Caco-2 (cell line): ENCODE data around the gene GALT. TPM values are rescaled to one million over a fixed set of nuclear protein-coding genes. Genes with fewer than 3 reads are reported as not detected.

Experiments
- BruUV-seq: library from RNA; stranded (reverse); fragments of 400-500 nt; replicated peaks from 2 replicates; lab custom pipeline; 2021; lab: Mats Ljungman, UMichigan
- CTCF ChIA-PET: fragments of 300-600 bp; sonication (Branson Sonifier 250); formaldehyde crosslinking; loops from one replicate; lab custom pipeline; 2022; ENCODE audit warnings: antibody characterized with exemption; lab: Charles Lee
- POLR2A ChIA-PET: fragments of 300-600 bp; sonication (Branson Sonifier 250); formaldehyde crosslinking; loops from one replicate; lab custom pipeline; 2022; ENCODE audit warnings: antibody characterized with exemption; lab: Charles Lee
- DNase-seq, 2 experiments: peaks; one replicate each; pipeline versions ENCODE4 v3.0.0 to v3.0.0-alpha.2; 2020 to 2022
- H3K27me3 ChIP-seq: replicated peaks from 2 replicates; pipeline ENCODE4 v1.6.0; 2011; ENCODE audit warnings: low read length; ENCODE audit not compliant: control insufficient read depth, insufficient read depth
- H3K36me3 ChIP-seq: 2 replicates; pipeline ENCODE4 v1.5.1; 2011; ENCODE audit warnings: low read length; ENCODE audit not compliant: control insufficient read depth, insufficient read depth
- H3K4me1 ChIP-seq: fragments of 250-450 bp; sonication (Bioruptor Pico); 2 replicates; pipeline ENCODE4 v1.5.1; 2020; ENCODE audit warnings: mild to moderate bottlenecking
- H3K4me3 ChIP-seq: 2 replicates; pipeline ENCODE4 v1.5.1; 2011; ENCODE audit warnings: low read depth, mild to moderate bottlenecking, control low read depth, low read length
- H3K9me3 ChIP-seq: fragments of 250-450 bp; sonication (Bioruptor Pico); 2 replicates; pipeline ENCODE4 v1.5.1; 2020; ENCODE audit warnings: mild to moderate bottlenecking, moderate library complexity
- H3K27ac Mint-ChIP-seq: one replicate; pipeline ENCODE4 v1.8.0; 2022; ENCODE audit warnings: mixed read lengths; ENCODE audit not compliant: unreplicated experiment
- H3K27me3 Mint-ChIP-seq: one replicate; pipeline ENCODE4 v1.8.0; 2022; ENCODE audit warnings: mixed read lengths; ENCODE audit not compliant: insufficient read depth, unreplicated experiment
- H3K36me3 Mint-ChIP-seq: one replicate; pipeline ENCODE4 v1.8.0; 2022; ENCODE audit warnings: mild to moderate bottlenecking, mixed read lengths; ENCODE audit not compliant: insufficient read depth, unreplicated experiment
- H3K4me1 Mint-ChIP-seq: one replicate; pipeline ENCODE4 v1.8.0; 2022; ENCODE audit warnings: low read depth, mixed read lengths; ENCODE audit not compliant: unreplicated experiment
- H3K4me3 Mint-ChIP-seq: one replicate; pipeline ENCODE4 v1.8.0; 2022; ENCODE audit warnings: mild to moderate bottlenecking, moderate library complexity, mixed read lengths; ENCODE audit not compliant: unreplicated experiment
- H3K9me3 Mint-ChIP-seq: one replicate; pipeline ENCODE4 v1.8.0; 2022; ENCODE audit warnings: mixed read lengths; ENCODE audit not compliant: unreplicated experiment
- CTCF ChIP-seq, 2 experiments: fragments of 200-600 bp in 1 of 2; IDR thresholded peaks; 1 replicate in 1 of 2; 2 replicates in 1 of 2; pipeline versions ENCODE4 v1.5.1 to v1.8.0; 2011 to 2022; ENCODE audit warnings: antibody characterized with exemption in 1 of 2, control low read depth in 1 of 2, inconsistent platforms in 1 of 2, low read depth in 1 of 2, low read length in 1 of 2, mild to moderate bottlenecking in 1 of 2, moderate library complexity in 1 of 2; ENCODE audit not compliant: insufficient read depth in 1 of 2, severe bottlenecking in 1 of 2, unreplicated experiment in 1 of 2
- intact Hi-C: fragments of 100-400 bp; cut with micrococcal nuclease; formaldehyde crosslinking; loops from one replicate; pipeline ENCODE4 v1.10.0; 2022; ENCODE audit not compliant: unreplicated experiment
- total RNA-seq: library from RNA; stranded (reverse); gene quantifications from 2 replicates; pipeline ENCODE4 v1.2.3, GENCODE V29; 2022

The GALT gene
- total RNA-seq, 1 experiment from 2014 or later: 50.1 TPM

GRCh38 chr9:34635556-34635955 lies 10.9 kb upstream of the GALT start:
- no peak for TF ChIP-seq CTCF (IDR thresholded peaks at IDR 0.05; ENCODE audit: insufficient read depth in 1 of 2, low read depth in 1 of 2, low read length in 1 of 2, severe bottlenecking in 1 of 2, unreplicated experiment in 1 of 2)
- no TSS peak for BruUV-seq
- Histone ChIP-seq H3K4me3 (no peak overlapping the region), H3K9me3 (no peaks in the 10 kb centered on the region), H3K36me3 (peaks cover 1% of the 10 kb centered on the region; the same call in 1 of the 2 replicates), H3K27me3 (no peaks in the 10 kb centered on the region), H3K4me1 (peaks cover 3% of the 10 kb centered on the region)
- peaks cover 3% of the 10 kb centered on the region for H3K4me1 Mint-ChIP-seq
- H3K4me3 Mint-ChIP-seq: peak overlapping the region; percentile 46
- DNase-seq: no peak
- intact Hi-C loops: no loop called here
- no peaks in the 10 kb centered on the region for H3K27me3 Mint-ChIP-seq
- ChIA-PET POLR2A (interaction anchor here (0.6 kb wide), 1 partner anchor 1556 kb away, joined by 3 read pairs; no protein-coding TSS in a partner anchor), CTCF (interaction anchor here (0.6 kb wide), 2 partner anchors 184 to 243 kb away, joined by 3 read pairs; no protein-coding TSS in a partner anchor)
- no peak overlapping the region for H3K27ac Mint-ChIP-seq
- no peaks in the 10 kb centered on the region for H3K9me3 Mint-ChIP-seq
- peaks cover 10% of the 10 kb centered on the region for H3K36me3 Mint-ChIP-seq

GRCh38 chr9:34636791-34637355 lies 9.6 kb upstream of the GALT start:
- Mint-ChIP-seq H3K27ac (peak overlapping the region; percentile 64), H3K4me3 (peak overlapping the region; percentile 83), H3K36me3 (peaks cover 10% of the 10 kb centered on the region), H3K4me1 (peaks cover 7% of the 10 kb centered on the region), H3K27me3 (no peaks in the 10 kb centered on the region), H3K9me3 (no peaks in the 10 kb centered on the region)
- no peak for DNase-seq
- Histone ChIP-seq H3K4me1 (no peaks in the 10 kb centered on the region), H3K9me3 (no peaks in the 10 kb centered on the region), H3K36me3 (peaks cover 1% of the 10 kb centered on the region; the same call in 1 of the 2 replicates), H3K27me3 (no peaks in the 10 kb centered on the region), H3K4me3 (peak overlapping the region; percentile 99)
- intact Hi-C loops: loop anchor here (1.0 kb wide), 2 partner anchors 9 to 15 kb away; partner anchors contain the start of genes GALT and IL11RA
- no peak for TF ChIP-seq CTCF (IDR thresholded peaks at IDR 0.05; ENCODE audit: insufficient read depth in 1 of 2, low read depth in 1 of 2, low read length in 1 of 2, severe bottlenecking in 1 of 2, unreplicated experiment in 1 of 2)
- POLR2A ChIA-PET: interaction anchor here (0.5 to 1.3 kb wide), 3 partner anchors 10 to 188 kb away, joined by 3 to 11 read pairs (median 7); partner anchors contain the start of genes GALT and IL11RA
- no TSS peak for BruUV-seq
- CTCF ChIA-PET: interaction anchor here (0.6 to 3.0 kb wide), 6 partner anchors 9 to 1870 kb away, joined by 3 to 25 read pairs (median 4); partner anchors contain the start of gene GALT

- peaks cover 7% of the 10 kb centered on the region for H3K4me1 Mint-ChIP-seq
- DNase-seq: peak; percentile 93 to 96
These were observed 8.9 kb upstream of the GALT start, which contains the start of gene SIGMAR1 for GRCh38 chr9:34637356-34638137. TSS of gene SIGMAR1 (minus strand) at chr9:34637787. CDS start at chr9:34637697, 90 bp downstream.

More at GRCh38 chr9:34637356-34638137, 8.9 kb upstream of the GALT start, which contains the start of gene SIGMAR1:
- intact Hi-C loops: loop anchor here (1.0 kb wide), 2 partner anchors 9 to 15 kb away; partner anchors contain the start of genes GALT and IL11RA
- Histone ChIP-seq H3K36me3 (peaks cover 1% of the 10 kb centered on the region; the same call in 1 of the 2 replicates), H3K27me3 (no peaks in the 10 kb centered on the region), H3K9me3 (no peaks in the 10 kb centered on the region), H3K4me3 (peak within 1 kb of the TSS; percentile 99), H3K4me1 (no peaks in the 10 kb centered on the region)
- ChIA-PET POLR2A (interaction anchor here (0.5 to 1.3 kb wide), 4 partner anchors 9 to 432 kb away, joined by 4 to 11 read pairs (median 7); partner anchors contain the start of genes GALT and IL11RA), CTCF (interaction anchor here (0.6 to 3.0 kb wide), 10 partner anchors 9 to 1870 kb away, joined by 3 to 25 read pairs (median 4); partner anchors contain the start of genes ARID3C, ATOSB, GALT and IL11RA)
- H3K9me3 Mint-ChIP-seq: no peaks in the 10 kb centered on the region
- H3K4me3 Mint-ChIP-seq: peak within 1 kb of the TSS; percentile 83
- BruUV-seq: no TSS peak
- peak within 1 kb of the TSS; percentile 64 for H3K27ac Mint-ChIP-seq
- H3K27me3 Mint-ChIP-seq: no peaks in the 10 kb centered on the region
- H3K36me3 Mint-ChIP-seq: peaks cover 10% of the 10 kb centered on the region
- no peak for TF ChIP-seq CTCF (IDR thresholded peaks at IDR 0.05; ENCODE audit: insufficient read depth in 1 of 2, low read depth in 1 of 2, low read length in 1 of 2, severe bottlenecking in 1 of 2, unreplicated experiment in 1 of 2)
